Tracheal epithelial cell (primary cell): ENCODE results near the gene INTS11. TPM values are rescaled to one million over a fixed set of nuclear protein-coding genes. Genes with fewer than 3 reads are reported as not detected.

Experiments
- total RNA-seq: library from RNA; depleted of rRNA; stranded (reverse); fragments of >200 nt; gene quantifications from 2 replicates; pipeline ENCODE4 v1.2.1, GENCODE V29; 2014

The INTS11 gene
- total RNA-seq, result 53.9 and 67.0 TPM in 2 replicates

GRCh38 chr1:1324524-1325287, at the start of gene INTS11, which contains the start of gene CPTP:
Gene INTS11 (minus strand): TSS chr1:1324660. CDS start chr1:1324608, 52 bp downstream.
Gene CPTP (plus strand): TSS chr1:1324802. CDS start chr1:1326911, 2,109 bp downstream.

GRCh38 chr1:1358433-1359271, 34.2 kb upstream of the INTS11 start, which contains the start of gene MXRA8:
Gene MXRA8 (minus strand): TSS chr1:1358555. CDS start chr1:1358504, 51 bp downstream.

GRCh38 chr1:1349256-1350012, 25.0 kb upstream of the INTS11 start, which contains the start of gene DVL1:
Gene DVL1 (minus strand): TSS chr1:1349418. CDS start chr1:1349065, 353 bp downstream.

DNA sequence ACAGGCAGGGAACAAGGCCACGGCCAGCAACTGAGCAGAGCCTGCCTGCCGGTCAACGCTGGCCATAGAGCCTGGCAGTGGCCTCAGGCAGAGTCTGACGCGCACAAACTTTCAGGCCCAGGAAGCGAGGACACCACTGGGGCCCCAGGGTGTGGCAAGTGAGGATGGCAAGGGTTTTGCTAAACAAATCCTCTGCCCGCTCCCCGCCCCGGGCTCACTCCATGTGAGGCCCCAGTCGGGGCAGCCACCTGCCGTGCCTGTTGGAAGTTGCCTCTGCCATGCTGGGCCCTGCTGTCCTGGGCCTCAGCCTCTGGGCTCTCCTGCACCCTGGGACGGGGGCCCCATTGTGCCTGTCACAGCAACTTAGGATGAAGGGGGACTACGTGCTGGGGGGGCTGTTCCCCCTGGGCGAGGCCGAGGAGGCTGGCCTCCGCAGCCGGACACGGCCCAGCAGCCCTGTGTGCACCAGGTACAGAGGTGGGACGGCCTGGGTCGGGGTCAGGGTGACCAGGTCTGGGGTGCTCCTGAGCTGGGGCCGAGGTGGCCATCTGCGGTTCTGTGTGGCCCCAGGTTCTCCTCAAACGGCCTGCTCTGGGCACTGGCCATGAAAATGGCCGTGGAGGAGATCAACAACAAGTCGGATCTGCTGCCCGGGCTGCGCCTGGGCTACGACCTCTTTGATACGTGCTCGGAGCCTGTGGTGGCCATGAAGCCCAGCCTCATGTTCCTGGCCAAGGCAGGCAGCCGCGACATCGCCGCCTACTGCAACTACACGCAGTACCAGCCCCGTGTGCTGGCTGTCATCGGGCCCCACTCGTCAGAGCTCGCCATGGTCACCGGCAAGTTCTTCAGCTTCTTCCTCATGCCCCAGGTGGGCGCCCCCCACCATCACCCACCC, 6.9 kb upstream of the INTS11 start, which contains the start of gene TAS1R3:
Gene TAS1R3 (plus strand): TSS at position 213 of the 898 bp plus-strand sequence. CDS start 66 bp downstream, at position 279.

DNA sequence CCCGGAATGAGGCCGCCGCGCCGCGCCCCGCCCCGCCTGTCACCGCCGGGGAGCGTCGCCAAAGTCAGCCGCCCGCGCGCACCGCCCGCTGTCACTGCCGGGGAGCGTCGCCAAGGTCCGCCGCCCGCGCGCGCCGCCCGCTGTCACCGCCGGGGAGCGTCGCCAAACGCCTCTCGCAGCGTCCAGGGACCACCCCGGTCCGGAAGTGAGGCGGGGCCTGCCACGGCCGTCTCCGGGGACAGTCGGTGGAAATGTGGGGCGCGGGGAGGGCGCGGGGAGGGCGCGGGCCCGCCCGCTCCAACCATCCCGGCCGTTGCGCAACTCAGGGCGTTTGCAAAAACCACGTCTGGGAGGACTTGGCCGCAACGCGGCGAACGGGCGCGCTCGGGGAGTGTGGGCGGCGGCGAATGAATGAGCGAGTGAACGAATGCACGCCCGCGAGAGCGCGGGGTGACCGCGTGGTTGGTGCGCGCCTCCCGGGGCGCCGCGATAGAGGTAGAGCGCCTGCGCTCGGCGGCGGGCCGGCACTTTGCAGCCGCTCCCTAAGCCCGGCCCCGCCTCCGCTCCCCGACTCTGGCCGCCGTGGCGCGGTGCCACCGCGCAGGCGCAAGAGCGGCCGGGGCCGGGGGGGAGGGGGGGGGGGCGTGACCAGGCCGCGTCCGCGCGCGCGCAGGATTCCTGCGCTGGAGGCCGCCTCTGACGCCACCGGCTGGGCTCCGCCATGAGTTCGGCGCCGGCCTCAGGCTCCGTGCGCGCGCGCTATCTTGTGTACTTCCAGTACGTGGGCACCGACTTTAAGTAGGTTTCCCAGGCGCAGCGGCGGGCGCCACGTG, 16.3 kb downstream of the INTS11 start, which contains the start of the genes ACAP3 and PUSL1:
Gene ACAP3 (minus strand): TSS at position 8 of the 833 bp plus-strand sequence. CDS start 115 bp downstream, outside the sequence.
Gene PUSL1 (plus strand): TSS at position 675 of the 833 bp plus-strand sequence. CDS start 47 bp downstream, at position 722.

GRCh38 chr1:1273512-1274298, 50.8 kb downstream of the INTS11 start, which contains the start of gene UBE2J2:
Gene UBE2J2 (minus strand): TSS chr1:1273854. CDS start chr1:1267992, 5,862 bp downstream.

Other genes starting within 250 kb of the INTS11 start
- 8.0 and 10.2 TPM in 2 replicates for gene C1orf159, start 208.6 kb downstream of the INTS11 start, total RNA-seq
- not detected in 2 replicates for gene TTLL10, start 150.8 kb downstream of the INTS11 start, total RNA-seq
- 0.64 and 1.9 TPM in 2 replicates for gene TNFRSF18, start 118.1 kb downstream of the INTS11 start, total RNA-seq
- not detected in 2 replicates for gene TNFRSF4, start 110.5 kb downstream of the INTS11 start, total RNA-seq
- gene SDF4, start 92.7 kb downstream of the INTS11 start, total RNA-seq, result 73.1 and 76.6 TPM in 2 replicates
- 28.8 and 37.8 TPM in 2 replicates for gene B3GALT6, start 92.4 kb downstream of the INTS11 start, total RNA-seq
- gene C1QTNF12, start 77.9 kb downstream of the INTS11 start, total RNA-seq, result 1.9 and 2.4 TPM in 2 replicates
- gene UBE2J2, start 50.8 kb downstream of the INTS11 start, total RNA-seq, result 45.2 and 48.0 TPM in 2 replicates
- 0.21 and 0.96 TPM in 2 replicates for gene SCNN1D, start 44.2 kb downstream of the INTS11 start, total RNA-seq
- gene ACAP3, start 16.7 kb downstream of the INTS11 start, total RNA-seq, result 35.0 and 38.1 TPM in 2 replicates
- 25.1 and 36.7 TPM in 2 replicates for gene PUSL1, start 16.1 kb downstream of the INTS11 start, total RNA-seq
- 17.1 and 23.1 TPM in 2 replicates for gene CPTP, start 142 bp upstream of the INTS11 start, total RNA-seq
- gene TAS1R3, start 6.6 kb upstream of the INTS11 start, total RNA-seq, result 0.21 TPM in 1 of 2 replicates, not detected in the other
- gene DVL1, start 24.8 kb upstream of the INTS11 start, total RNA-seq, result 262 and 265 TPM in 2 replicates
- gene MXRA8, start 33.9 kb upstream of the INTS11 start, total RNA-seq, result 2.8 and 12.0 TPM in 2 replicates
- 138 and 166 TPM in 2 replicates for gene AURKAIP1, start 50.5 kb upstream of the INTS11 start, total RNA-seq
- gene CCNL2, start 74.7 kb upstream of the INTS11 start, total RNA-seq, result 75.2 and 80.1 TPM in 2 replicates
- 56.1 and 74.5 TPM in 2 replicates for gene MRPL20, start 82.6 kb upstream of the INTS11 start, total RNA-seq
- 11.6 and 15.1 TPM in 2 replicates for gene ANKRD65, start 96.6 kb upstream of the INTS11 start, total RNA-seq
- 13.0 and 14.1 TPM in 2 replicates for gene VWA1, start 111.0 kb upstream of the INTS11 start, total RNA-seq
- not detected in 2 replicates for gene ATAD3C, start 125.0 kb upstream of the INTS11 start, total RNA-seq
- gene ATAD3B, start 147.1 kb upstream of the INTS11 start, total RNA-seq, result 13.0 and 22.4 TPM in 2 replicates
- 25.2 and 41.0 TPM in 2 replicates for gene ATAD3A, start 187.5 kb upstream of the INTS11 start, total RNA-seq
- not detected in 2 replicates for gene TMEM240, start 216.0 kb upstream of the INTS11 start, total RNA-seq